ENCODE data around the gene TWF2.

DNA sequence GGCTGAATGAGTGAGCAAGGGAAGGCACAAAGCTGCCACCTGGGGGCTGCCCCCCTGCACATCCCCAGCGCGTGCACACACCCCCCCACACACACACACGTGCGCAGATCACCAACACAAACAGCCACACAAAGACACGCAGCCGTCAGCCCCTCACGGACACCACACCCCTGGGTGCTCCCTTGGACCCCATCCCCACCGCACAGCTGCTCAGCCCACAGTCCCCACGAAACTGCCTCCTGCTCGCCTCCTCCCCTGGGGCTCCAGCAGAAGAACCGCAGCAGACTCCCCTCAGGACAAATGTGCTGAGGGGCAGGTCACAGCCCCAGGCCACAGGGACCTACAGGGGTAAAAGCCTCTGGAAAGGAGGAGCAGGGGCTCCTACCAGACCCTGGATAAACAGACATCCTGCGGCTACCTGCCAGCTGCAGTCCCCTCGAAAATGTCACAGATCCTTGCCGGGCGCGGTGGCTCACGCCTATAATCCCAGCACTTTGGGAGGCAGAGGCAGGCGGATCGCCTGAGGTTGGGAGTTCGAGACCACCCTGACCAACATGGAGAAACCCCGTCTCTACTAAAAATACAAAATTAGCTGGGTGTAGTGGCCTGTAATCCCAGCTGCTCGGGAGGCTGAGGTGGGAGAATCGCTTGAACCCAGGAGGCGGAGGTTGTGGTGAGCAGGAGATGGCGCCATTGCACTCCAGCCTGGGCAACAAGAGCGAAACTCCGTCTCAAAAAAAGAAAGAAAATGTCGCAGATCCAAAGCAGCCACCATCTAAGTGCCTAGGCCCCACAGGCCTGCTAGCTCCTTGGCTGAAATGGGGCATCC, 6.5 kb downstream of the TWF2 start:
- TF ChIP-seq, protein P1, sequence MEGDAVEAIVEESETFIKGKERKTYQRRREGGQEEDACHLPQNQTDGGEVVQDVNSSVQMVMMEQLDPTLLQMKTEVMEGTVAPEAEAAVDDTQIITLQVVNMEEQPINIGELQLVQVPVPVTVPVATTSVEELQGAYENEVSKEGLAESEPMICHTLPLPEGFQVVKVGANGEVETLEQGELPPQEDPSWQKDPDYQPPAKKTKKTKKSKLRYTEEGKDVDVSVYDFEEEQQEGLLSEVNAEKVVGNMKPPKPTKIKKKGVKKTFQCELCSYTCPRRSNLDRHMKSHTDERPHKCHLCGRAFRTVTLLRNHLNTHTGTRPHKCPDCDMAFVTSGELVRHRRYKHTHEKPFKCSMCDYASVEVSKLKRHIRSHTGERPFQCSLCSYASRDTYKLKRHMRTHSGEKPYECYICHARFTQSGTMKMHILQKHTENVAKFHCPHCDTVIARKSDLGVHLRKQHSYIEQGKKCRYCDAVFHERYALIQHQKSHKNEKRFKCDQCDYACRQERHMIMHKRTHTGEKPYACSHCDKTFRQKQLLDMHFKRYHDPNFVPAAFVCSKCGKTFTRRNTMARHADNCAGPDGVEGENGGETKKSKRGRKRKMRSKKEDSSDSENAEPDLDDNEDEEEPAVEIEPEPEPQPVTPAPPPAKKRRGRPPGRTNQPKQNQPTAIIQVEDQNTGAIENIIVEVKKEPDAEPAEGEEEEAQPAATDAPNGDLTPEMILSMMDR (IDR thresholded peaks at IDR 0.05; ENCODE audit: low read depth, low read length), result peak; percentile 25
- no peak for TF ChIP-seq POLR2A (IDR thresholded peaks at IDR 0.05; ENCODE audit: extremely low read depth, insufficient read length)

All from NB4 (cell line).